ENCODE data around the gene CYP39A1. TPM values are rescaled to one million over a fixed set of nuclear protein-coding genes. Genes with fewer than 3 reads are reported as not detected.

The CYP39A1 gene
- total RNA-seq, 1 experiment from 2014 or later: not detected

DNA sequence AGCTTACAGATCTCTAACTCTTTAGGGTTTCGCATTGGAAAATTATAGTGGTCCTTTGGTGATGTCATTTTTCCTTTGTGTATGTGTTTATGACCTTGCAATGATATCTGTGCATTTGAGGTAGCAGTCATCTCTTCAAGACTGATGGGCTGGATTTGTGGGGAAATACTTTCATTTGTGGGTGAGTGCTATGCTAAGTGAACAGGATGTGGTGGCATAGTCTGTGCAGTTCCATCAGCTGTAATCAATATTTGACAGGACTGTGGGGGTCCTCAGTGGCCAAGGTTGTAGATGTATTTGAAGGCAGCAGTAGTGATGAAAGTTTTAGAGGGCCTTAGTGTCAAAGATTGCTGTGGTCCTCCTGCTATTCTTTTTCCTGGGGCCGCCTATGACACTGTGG is 79.5 kb downstream of the CYP39A1 start:
- CTCF ChIA-PET: no interaction called here
- Histone ChIP-seq H3K27me3 (replicated peaks; ENCODE audit: control insufficient read depth, insufficient read depth, low read length) (no peaks in the 10 kb centered on the region), H3K4me3 (ENCODE audit: low read depth, low read length) (no peak overlapping the region), H3K9me3 (no peaks in the 10 kb centered on the region), H3K36me3 (ENCODE audit: control insufficient read depth, insufficient read depth, low read length) (no peaks in the 10 kb centered on the region), H3K4me1 (no peaks in the 10 kb centered on the region)
- H3K4me1 Mint-ChIP-seq (ENCODE audit: low read depth, unreplicated experiment): no peaks in the 10 kb centered on the region
- no peak overlapping the region for H3K4me3 Mint-ChIP-seq (ENCODE audit: unreplicated experiment)
- no peaks in the 10 kb centered on the region for H3K36me3 Mint-ChIP-seq (ENCODE audit: insufficient read depth, unreplicated experiment)
- TF ChIP-seq, protein P1, sequence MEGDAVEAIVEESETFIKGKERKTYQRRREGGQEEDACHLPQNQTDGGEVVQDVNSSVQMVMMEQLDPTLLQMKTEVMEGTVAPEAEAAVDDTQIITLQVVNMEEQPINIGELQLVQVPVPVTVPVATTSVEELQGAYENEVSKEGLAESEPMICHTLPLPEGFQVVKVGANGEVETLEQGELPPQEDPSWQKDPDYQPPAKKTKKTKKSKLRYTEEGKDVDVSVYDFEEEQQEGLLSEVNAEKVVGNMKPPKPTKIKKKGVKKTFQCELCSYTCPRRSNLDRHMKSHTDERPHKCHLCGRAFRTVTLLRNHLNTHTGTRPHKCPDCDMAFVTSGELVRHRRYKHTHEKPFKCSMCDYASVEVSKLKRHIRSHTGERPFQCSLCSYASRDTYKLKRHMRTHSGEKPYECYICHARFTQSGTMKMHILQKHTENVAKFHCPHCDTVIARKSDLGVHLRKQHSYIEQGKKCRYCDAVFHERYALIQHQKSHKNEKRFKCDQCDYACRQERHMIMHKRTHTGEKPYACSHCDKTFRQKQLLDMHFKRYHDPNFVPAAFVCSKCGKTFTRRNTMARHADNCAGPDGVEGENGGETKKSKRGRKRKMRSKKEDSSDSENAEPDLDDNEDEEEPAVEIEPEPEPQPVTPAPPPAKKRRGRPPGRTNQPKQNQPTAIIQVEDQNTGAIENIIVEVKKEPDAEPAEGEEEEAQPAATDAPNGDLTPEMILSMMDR (IDR thresholded peaks at IDR 0.05; ENCODE audit: insufficient read depth in 1 of 2, low read depth in 1 of 2, low read length in 1 of 2, severe bottlenecking in 1 of 2, unreplicated experiment in 1 of 2): no peak
- intact Hi-C loops (cut with micrococcal nuclease; ENCODE audit: unreplicated experiment): no loop called here
- no peak for DNase-seq
- no peaks in the 10 kb centered on the region for H3K27me3 Mint-ChIP-seq (ENCODE audit: insufficient read depth, unreplicated experiment)
- BruUV-seq (replicated peaks): no TSS peak
- no peaks in the 10 kb centered on the region for H3K9me3 Mint-ChIP-seq (ENCODE audit: unreplicated experiment)
- POLR2A ChIA-PET: no interaction called here
- no peak overlapping the region for H3K27ac Mint-ChIP-seq (ENCODE audit: unreplicated experiment)

DNA sequence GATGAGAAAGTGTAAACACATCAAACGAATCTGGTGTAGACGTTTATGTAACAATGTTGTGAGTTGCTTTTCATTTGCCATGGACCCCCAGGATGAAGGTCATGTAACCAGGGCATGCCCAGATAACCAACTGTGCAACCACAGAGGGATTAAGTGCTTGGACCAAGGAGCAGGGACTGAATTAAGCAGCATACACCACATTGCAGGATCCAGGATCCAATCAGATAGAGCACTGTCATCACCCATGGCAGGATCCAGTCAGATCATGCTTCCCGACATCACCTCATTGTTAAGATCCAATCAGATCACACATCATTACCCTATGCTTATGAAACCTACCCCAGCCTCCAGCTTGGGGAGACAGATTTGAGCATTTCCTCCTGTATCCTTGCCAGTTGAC is 87.1 kb downstream of the CYP39A1 start:
- POLR2A ChIA-PET: no interaction called here
- no peak overlapping the region for H3K4me3 ChIP-seq (ENCODE audit: low read depth, low read length)
- no peaks in the 10 kb centered on the region for H3K4me1 ChIP-seq
- H3K4me3 Mint-ChIP-seq (ENCODE audit: unreplicated experiment): no peak overlapping the region
- TF ChIP-seq, protein P1 (IDR thresholded peaks at IDR 0.05; ENCODE audit: insufficient read depth in 1 of 2, low read depth in 1 of 2, low read length in 1 of 2, severe bottlenecking in 1 of 2, unreplicated experiment in 1 of 2): no peak
- no peaks in the 10 kb centered on the region for H3K36me3 Mint-ChIP-seq (ENCODE audit: insufficient read depth, unreplicated experiment)
- CTCF ChIA-PET: no interaction called here
- no peaks in the 10 kb centered on the region for H3K27me3 ChIP-seq (replicated peaks; ENCODE audit: control insufficient read depth, insufficient read depth, low read length)
- intact Hi-C loops (cut with micrococcal nuclease; ENCODE audit: unreplicated experiment): no loop called here
- no peak for DNase-seq
- BruUV-seq (replicated peaks): no TSS peak
- no peaks in the 10 kb centered on the region for H3K4me1 Mint-ChIP-seq (ENCODE audit: low read depth, unreplicated experiment)
- peaks cover 9% of the 10 kb centered on the region for H3K9me3 Mint-ChIP-seq (ENCODE audit: unreplicated experiment)
- H3K27me3 Mint-ChIP-seq (ENCODE audit: insufficient read depth, unreplicated experiment): peaks cover 10% of the 10 kb centered on the region
- no peaks in the 10 kb centered on the region for H3K9me3 ChIP-seq
- no peak overlapping the region for H3K27ac Mint-ChIP-seq (ENCODE audit: unreplicated experiment)
- H3K36me3 ChIP-seq (ENCODE audit: control insufficient read depth, insufficient read depth, low read length): no peaks in the 10 kb centered on the region

DNA sequence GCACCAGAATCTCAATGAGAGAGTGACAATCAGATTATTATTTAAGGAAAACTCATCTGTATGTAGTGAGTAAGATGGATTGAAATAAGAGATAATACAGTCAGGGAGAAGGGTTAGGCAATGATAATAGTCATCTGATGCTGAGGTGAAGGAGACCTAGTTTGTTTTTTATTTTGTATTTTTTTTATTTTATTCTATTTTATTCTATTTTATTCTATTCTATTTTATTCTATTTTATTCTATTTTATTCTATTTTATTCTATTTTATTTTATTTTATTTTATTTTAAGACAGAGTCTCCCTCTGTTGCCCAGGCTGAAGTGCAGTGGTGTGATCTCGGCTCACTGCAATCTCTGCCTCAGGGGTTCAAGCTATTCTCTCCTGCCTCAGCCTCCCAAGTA is 88.7 kb downstream of the CYP39A1 start:
- Mint-ChIP-seq H3K4me1 (ENCODE audit: low read depth, unreplicated experiment) (no peaks in the 10 kb centered on the region), H3K9me3 (ENCODE audit: unreplicated experiment) (peaks cover 9% of the 10 kb centered on the region), H3K4me3 (ENCODE audit: unreplicated experiment) (no peak overlapping the region), H3K27me3 (ENCODE audit: insufficient read depth, unreplicated experiment) (peaks cover 16% of the 10 kb centered on the region), H3K36me3 (ENCODE audit: insufficient read depth, unreplicated experiment) (no peaks in the 10 kb centered on the region), H3K27ac (ENCODE audit: unreplicated experiment) (no peak overlapping the region)
- ChIA-PET CTCF (no interaction called here), POLR2A (no interaction called here)
- no peaks in the 10 kb centered on the region for H3K36me3 ChIP-seq (ENCODE audit: control insufficient read depth, insufficient read depth, low read length)
- H3K4me3 ChIP-seq (ENCODE audit: low read depth, low read length): no peak overlapping the region
- TF ChIP-seq, protein P1 (IDR thresholded peaks at IDR 0.05; ENCODE audit: insufficient read depth in 1 of 2, low read depth in 1 of 2, low read length in 1 of 2, severe bottlenecking in 1 of 2, unreplicated experiment in 1 of 2): no peak
- no peaks in the 10 kb centered on the region for H3K27me3 ChIP-seq (replicated peaks; ENCODE audit: control insufficient read depth, insufficient read depth, low read length)
- no peak for DNase-seq
- no TSS peak for BruUV-seq (replicated peaks)
- no peaks in the 10 kb centered on the region for H3K4me1 ChIP-seq
- no peaks in the 10 kb centered on the region for H3K9me3 ChIP-seq
- intact Hi-C loops (cut with micrococcal nuclease; ENCODE audit: unreplicated experiment): no loop called here
